HEK293 (cell line): Measurements from ENCODE around the gene B3GNT8.

Experiments used
- CTCF ChIA-PET: fragments of 350-600 bp; formaldehyde crosslinking; extraction: SDS; loops from one replicate; lab custom pipeline; 2021; ENCODE audit warnings: antibody characterized with exemption; lab: Yijun Ruan, JAX
- POLR2A ChIA-PET: fragments of 300-600 bp; formaldehyde crosslinking; extraction: SDS; loops from one replicate; lab custom pipeline; 2020; ENCODE audit warnings: antibody characterized with exemption, inconsistent platforms; lab: Yijun Ruan, JAX
- H3K27ac ChIP-seq: fragments of 200-500 bp; sonication (Bioruptor generic); 2 replicates; pipeline ENCODE4 v1.5.1; 2014; ENCODE audit warnings: low read depth, low read length, control low read depth, inconsistent platforms; ENCODE audit errors: extremely low read depth
- H3K36me3 ChIP-seq, 2 experiments: fragments of 200-500 bp in 1 of 2; sonication (Bioruptor generic) in 1 of 2; 1 replicate in 1 of 2; 2 replicates in 1 of 2; pipeline ENCODE4 v1.5.1; 2014 to 2017; ENCODE audit warnings: inconsistent platforms in 2 of 2, low read length in 2 of 2; ENCODE audit not compliant: control insufficient read depth in 2 of 2, insufficient read depth in 1 of 2
- H3K4me1 ChIP-seq: fragments of 200-500 bp; sonication (Bioruptor generic); 2 replicates; pipeline ENCODE4 v1.5.1; 2014; ENCODE audit warnings: mild to moderate bottlenecking, low read length, inconsistent platforms; ENCODE audit not compliant: control insufficient read depth, insufficient read depth
- H3K4me3 ChIP-seq: 2 replicates; pipeline ENCODE4 v1.5.1; 2011; ENCODE audit warnings: low read depth, mild to moderate bottlenecking, control low read depth, low read length, moderate library complexity
- H3K9me3 ChIP-seq: fragments of 200-500 bp; sonication (Bioruptor generic); 2 replicates; pipeline ENCODE4 v1.5.1; 2014; ENCODE audit warnings: low read depth, low read length, inconsistent platforms; ENCODE audit not compliant: control insufficient read depth, insufficient read depth
- OSR2 ChIP-seq: fragments of 450-650 bp; formaldehyde crosslinking; IDR thresholded peaks from 2 replicates; pipeline ENCODE4 v1.5.1; 2016; ENCODE audit warnings: missing biosample characterization, missing genetic modification characterization
- PRDM1 ChIP-seq: fragments of 450-650 bp; formaldehyde crosslinking; IDR thresholded peaks from 2 replicates; pipeline ENCODE4; 2016; ENCODE audit warnings: missing biosample characterization, missing genetic modification characterization
- TCF7L2 ChIP-seq: IDR thresholded peaks from 2 replicates; pipeline ENCODE4 v1.6.1; 2011; ENCODE audit warnings: low read depth, mild to moderate bottlenecking, inconsistent platforms, low read length, moderate library complexity, borderline replicate concordance
- ZBTB1 ChIP-seq: fragments of 450-650 bp; formaldehyde crosslinking; IDR thresholded peaks from 2 replicates; pipeline ENCODE4 v1.5.1; 2016; ENCODE audit warnings: missing biosample characterization, missing genetic modification characterization
- ZEB2 ChIP-seq: fragments of 450-650 bp; formaldehyde crosslinking; IDR thresholded peaks from 2 replicates; pipeline ENCODE4 v1.5.1; 2016; ENCODE audit warnings: missing biosample characterization, missing genetic modification characterization
- ZFP3 ChIP-seq: fragments of 450-650 bp; formaldehyde crosslinking; IDR thresholded peaks from 2 replicates; pipeline ENCODE4 v1.5.1; 2016; ENCODE audit warnings: low read depth, missing biosample characterization, missing genetic modification characterization
- ZIC2 ChIP-seq: fragments of 450-650 bp; formaldehyde crosslinking; IDR thresholded peaks from 2 replicates; pipeline ENCODE4 v1.5.1; 2016; ENCODE audit warnings: missing biosample characterization, missing genetic modification characterization
- ZNF24 ChIP-seq: fragments of 450-650 bp; formaldehyde crosslinking; IDR thresholded peaks from 2 replicates; pipeline ENCODE4 v1.5.1; 2016; ENCODE audit warnings: missing biosample characterization, missing genetic modification characterization
- ZNF354C ChIP-seq: fragments of 450-650 bp; formaldehyde crosslinking; IDR thresholded peaks from 2 replicates; pipeline ENCODE4 v1.5.1; 2016; ENCODE audit warnings: missing biosample characterization, missing genetic modification characterization, low read depth, borderline replicate concordance
- ZNF366 ChIP-seq: fragments of 450-650 bp; formaldehyde crosslinking; conservative IDR thresholded peaks from 2 replicates; pipeline ENCODE4 v1.5.1; 2016; ENCODE audit warnings: missing biosample characterization, missing genetic modification characterization
- ZNF394 ChIP-seq: fragments of 450-650 bp; formaldehyde crosslinking; IDR thresholded peaks from 2 replicates; pipeline ENCODE4 v1.5.1; 2016; ENCODE audit warnings: missing biosample characterization, missing genetic modification characterization, mild to moderate bottlenecking, moderate library complexity, borderline replicate concordance
- ZNF404 ChIP-seq: fragments of 450-650 bp; formaldehyde crosslinking; IDR thresholded peaks from 2 replicates; pipeline ENCODE4 v1.5.1; 2017; ENCODE audit warnings: missing biosample characterization, missing genetic modification characterization
- ZNF433 ChIP-seq: fragments of 450-650 bp; formaldehyde crosslinking; IDR thresholded peaks from 2 replicates; pipeline ENCODE4 v1.5.1; 2016; ENCODE audit warnings: missing biosample characterization, missing genetic modification characterization, low read depth
- ZNF558 ChIP-seq: fragments of 450-650 bp; formaldehyde crosslinking; IDR thresholded peaks from 2 replicates; pipeline ENCODE4 v1.5.1; 2016; ENCODE audit warnings: missing biosample characterization, missing genetic modification characterization
- ZNF571 ChIP-seq: fragments of 450-650 bp; formaldehyde crosslinking; IDR thresholded peaks from 2 replicates; pipeline ENCODE4 v1.5.0; 2017; ENCODE audit warnings: missing biosample characterization, missing genetic modification characterization
- ZNF596 ChIP-seq: fragments of 450-650 bp; IDR thresholded peaks from 2 replicates; pipeline ENCODE4 v1.5.0; 2018; ENCODE audit warnings: missing biosample characterization, mild to moderate bottlenecking, missing genetic modification characterization, moderate library complexity
- ZNF660 ChIP-seq: fragments of 450-650 bp; IDR thresholded peaks from 2 replicates; pipeline ENCODE4 v1.5.1; 2018; ENCODE audit warnings: missing biosample characterization, mild to moderate bottlenecking, missing genetic modification characterization
- ZNF776 ChIP-seq: fragments of 450-650 bp; formaldehyde crosslinking; IDR thresholded peaks from 2 replicates; pipeline ENCODE4 v1.5.0; 2017; ENCODE audit warnings: missing biosample characterization, missing genetic modification characterization, borderline replicate concordance
- ZNF785 ChIP-seq: fragments of 450-650 bp; formaldehyde crosslinking; IDR thresholded peaks from 2 replicates; pipeline ENCODE4 v1.5.1; 2016; ENCODE audit warnings: missing biosample characterization, missing genetic modification characterization
- ZNF792 ChIP-seq: fragments of 450-650 bp; formaldehyde crosslinking; IDR thresholded peaks from 2 replicates; pipeline ENCODE4 v1.5.1; 2016; ENCODE audit warnings: missing biosample characterization, missing genetic modification characterization
- TF ChIP-seq, protein P1 (sequence below): fragments of 450-650 bp; formaldehyde crosslinking; IDR thresholded peaks from 2 replicates; pipeline ENCODE4 v1.5.1; 2016; ENCODE audit warnings: missing biosample characterization, missing genetic modification characterization
- TF ChIP-seq, protein P2 (sequence below): fragments of 450-650 bp; formaldehyde crosslinking; IDR thresholded peaks from 2 replicates; pipeline ENCODE4; 2016; ENCODE audit warnings: missing biosample characterization, missing genetic modification characterization
- TF ChIP-seq, protein P3 (sequence below): fragments of 450-650 bp; IDR thresholded peaks from 2 replicates; pipeline ENCODE4 v1.5.1; 2018; ENCODE audit warnings: missing biosample characterization, missing genetic modification characterization
- TF ChIP-seq, protein P4 (sequence below): fragments of 450-650 bp; formaldehyde crosslinking; IDR thresholded peaks from 2 replicates; pipeline ENCODE4 v1.5.1; 2016; ENCODE audit warnings: missing biosample characterization, missing genetic modification characterization
- TF ChIP-seq, protein P5 (sequence below): fragments of 450-650 bp; formaldehyde crosslinking; IDR thresholded peaks from 2 replicates; pipeline ENCODE4 v1.5.1; 2017; ENCODE audit warnings: missing biosample characterization, missing genetic modification characterization

Gene B3GNT8

DNA sequence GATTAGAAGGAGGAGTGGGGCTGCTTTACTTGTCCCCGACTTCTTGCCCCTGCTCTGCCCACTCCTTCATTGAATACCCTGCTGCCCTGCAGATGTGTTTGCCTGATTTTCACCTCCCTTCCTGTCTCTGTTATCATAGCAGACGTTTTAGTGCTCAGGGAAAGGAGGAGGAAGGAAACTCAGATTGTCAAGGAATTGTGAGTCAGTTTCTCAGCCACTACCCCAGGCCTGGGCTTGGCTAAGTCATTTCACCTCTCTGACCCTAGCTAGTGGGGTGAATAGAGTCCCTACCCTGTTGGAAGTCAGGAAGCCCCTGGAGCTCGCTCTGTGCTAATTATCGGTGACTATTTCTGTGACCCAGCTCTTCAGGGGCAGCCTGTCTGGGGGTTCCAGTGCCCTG is 25.7 kb downstream of the B3GNT8 start:
- no peak overlapping the region for H3K27ac ChIP-seq
- H3K36me3 ChIP-seq, result no peaks in the 10 kb centered on the region
- H3K4me1 ChIP-seq, result peaks cover 10% of the 10 kb centered on the region; the same call in 1 of the 2 replicates
- TF ChIP-seq ZNF596 (tag by site-specific recombination), result no peak
- no peak for TF ChIP-seq ZNF785 (tag by site-specific recombination)
- TF ChIP-seq, protein P1, sequence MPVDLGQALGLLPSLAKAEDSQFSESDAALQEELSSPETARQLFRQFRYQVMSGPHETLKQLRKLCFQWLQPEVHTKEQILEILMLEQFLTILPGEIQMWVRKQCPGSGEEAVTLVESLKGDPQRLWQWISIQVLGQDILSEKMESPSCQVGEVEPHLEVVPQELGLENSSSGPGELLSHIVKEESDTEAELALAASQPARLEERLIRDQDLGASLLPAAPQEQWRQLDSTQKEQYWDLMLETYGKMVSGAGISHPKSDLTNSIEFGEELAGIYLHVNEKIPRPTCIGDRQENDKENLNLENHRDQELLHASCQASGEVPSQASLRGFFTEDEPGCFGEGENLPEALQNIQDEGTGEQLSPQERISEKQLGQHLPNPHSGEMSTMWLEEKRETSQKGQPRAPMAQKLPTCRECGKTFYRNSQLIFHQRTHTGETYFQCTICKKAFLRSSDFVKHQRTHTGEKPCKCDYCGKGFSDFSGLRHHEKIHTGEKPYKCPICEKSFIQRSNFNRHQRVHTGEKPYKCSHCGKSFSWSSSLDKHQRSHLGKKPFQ (tag by site-specific recombination), result no peak
- TF ChIP-seq, all 188 proteins: peak for 0
- ChIA-PET CTCF (no interaction called here), POLR2A (interaction anchor here (1.6 kb wide), 1 partner anchor 8 kb away, joined by 3 read pairs; no protein-coding TSS in a partner anchor)
- Histone ChIP-seq H3K4me3 (no peak overlapping the region), H3K9me3 (no peaks in the 10 kb centered on the region)

DNA sequence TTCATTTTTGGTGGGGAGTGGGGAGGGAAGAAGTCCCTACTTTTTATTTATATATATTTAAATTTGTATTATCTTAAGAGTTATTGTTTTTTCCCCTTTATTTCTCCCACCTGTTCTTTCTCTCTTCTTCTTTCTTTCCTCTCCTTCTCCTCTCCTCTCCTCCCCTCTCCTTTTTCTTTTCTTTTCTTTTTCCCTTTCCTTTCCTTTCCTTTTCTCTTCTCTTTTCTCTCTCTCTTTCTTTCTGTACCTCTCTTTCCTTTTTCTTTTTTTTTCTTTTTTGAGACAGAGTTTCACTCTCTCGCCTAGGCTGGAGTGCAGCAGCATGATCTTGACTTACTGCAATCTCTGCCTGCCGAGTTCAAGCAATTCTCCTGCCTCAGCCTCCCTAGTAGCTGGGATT is 27.6 kb downstream of the B3GNT8 start:
- H3K4me3 ChIP-seq, result no peak overlapping the region
- no peak for TF ChIP-seq ZFP3
- TF ChIP-seq OSR2, result no peak
- TF ChIP-seq, protein P2, sequence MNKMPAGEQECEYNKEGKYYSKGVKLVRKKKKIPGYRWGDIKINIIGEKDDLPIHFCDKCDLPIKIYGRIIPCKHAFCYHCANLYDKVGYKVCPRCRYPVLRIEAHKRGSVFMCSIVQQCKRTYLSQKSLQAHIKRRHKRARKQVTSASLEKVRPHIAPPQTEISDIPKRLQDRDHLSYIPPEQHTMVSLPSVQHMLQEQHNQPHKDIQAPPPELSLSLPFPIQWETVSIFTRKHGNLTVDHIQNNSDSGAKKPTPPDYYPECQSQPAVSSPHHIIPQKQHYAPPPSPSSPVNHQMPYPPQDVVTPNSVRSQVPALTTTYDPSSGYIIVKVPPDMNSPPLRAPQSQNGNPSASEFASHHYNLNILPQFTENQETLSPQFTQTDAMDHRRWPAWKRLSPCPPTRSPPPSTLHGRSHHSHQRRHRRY (tag by site-specific recombination), result no peak
- TF ChIP-seq ZNF571 (tag by site-specific recombination), result 0 out of 2 replicates have a peak, but pooled peaks have one; percentile 32
- TF ChIP-seq ZNF776 (tag by site-specific recombination), result no peak
- TF ChIP-seq ZBTB1 (tag by site-specific recombination), result no peak
- no peak for TF ChIP-seq ZNF660
- TF ChIP-seq ZNF404, result no peak
- TF ChIP-seq ZNF394 (tag by site-specific recombination), result no peak
- peak; percentile 58 for TF ChIP-seq ZNF366 (tag by site-specific recombination)
- TF ChIP-seq PRDM1, result peak; percentile 98
- TF ChIP-seq ZEB2 (tag by site-specific recombination), result no peak
- TF ChIP-seq, all 188 proteins: peak for 3
- no peaks in the 10 kb centered on the region for H3K9me3 ChIP-seq
- ChIA-PET POLR2A (interaction anchor here (1.4 to 1.6 kb wide), 2 partner anchors 9 to 40 kb away, joined by 3 to 8 read pairs; partner anchors contain the start of gene DMAC2), CTCF (interaction anchor here (1.0 to 1.6 kb wide), 3 partner anchors 9 to 164 kb away, joined by 3 to 9 read pairs (median 4); no protein-coding TSS in a partner anchor)
- H3K4me1 ChIP-seq, result peaks cover 11% of the 10 kb centered on the region; the same call in 1 of the 2 replicates
- no peak overlapping the region for H3K27ac ChIP-seq
- H3K36me3 ChIP-seq, result no peaks in the 10 kb centered on the region

DNA sequence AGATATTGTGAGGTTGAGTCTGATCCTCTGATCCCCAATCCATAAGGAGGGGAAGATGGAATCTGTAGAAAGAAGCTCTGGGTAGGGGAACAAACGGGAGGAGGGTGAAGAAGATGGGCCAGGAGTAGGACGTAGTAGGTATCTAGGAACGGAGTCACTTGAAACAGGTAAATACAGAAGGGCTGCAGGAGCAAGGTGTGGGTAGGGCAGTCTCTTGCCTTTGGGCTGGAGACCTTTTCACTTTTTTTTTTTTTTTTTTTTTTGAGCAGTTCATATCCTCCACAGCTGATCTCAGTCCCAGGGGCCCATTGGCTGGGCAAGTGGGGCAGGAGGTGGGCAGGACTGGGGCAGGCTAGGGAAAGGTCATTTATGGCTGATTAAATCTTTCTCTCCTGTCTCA is 28.1 kb downstream of the B3GNT8 start:
- Histone ChIP-seq H3K36me3 (peaks cover 0 to 3% of the 10 kb centered on the region in 2 experiments; a peak in 1 of 3 replicates), H3K4me1 (peaks cover 11% of the 10 kb centered on the region; the same call in 1 of the 2 replicates), H3K4me3 (no peak overlapping the region), H3K9me3 (no peaks in the 10 kb centered on the region), H3K27ac (no peak overlapping the region)
- ChIA-PET CTCF (interaction anchor here (0.6 to 1.6 kb wide), 6 partner anchors 9 to 243 kb away, joined by 3 to 9 read pairs (median 4); no protein-coding TSS in a partner anchor), POLR2A (interaction anchor here (0.7 to 1.9 kb wide), 4 partner anchors 9 to 66 kb away, joined by 3 to 8 read pairs (median 7); partner anchors contain the start of genes B9D2 and DMAC2)
- TF ChIP-seq TCF7L2, result no peak
- no peak for TF ChIP-seq ZIC2
- TF ChIP-seq ZNF354C (tag by site-specific recombination), result no peak
- TF ChIP-seq, protein P3, sequence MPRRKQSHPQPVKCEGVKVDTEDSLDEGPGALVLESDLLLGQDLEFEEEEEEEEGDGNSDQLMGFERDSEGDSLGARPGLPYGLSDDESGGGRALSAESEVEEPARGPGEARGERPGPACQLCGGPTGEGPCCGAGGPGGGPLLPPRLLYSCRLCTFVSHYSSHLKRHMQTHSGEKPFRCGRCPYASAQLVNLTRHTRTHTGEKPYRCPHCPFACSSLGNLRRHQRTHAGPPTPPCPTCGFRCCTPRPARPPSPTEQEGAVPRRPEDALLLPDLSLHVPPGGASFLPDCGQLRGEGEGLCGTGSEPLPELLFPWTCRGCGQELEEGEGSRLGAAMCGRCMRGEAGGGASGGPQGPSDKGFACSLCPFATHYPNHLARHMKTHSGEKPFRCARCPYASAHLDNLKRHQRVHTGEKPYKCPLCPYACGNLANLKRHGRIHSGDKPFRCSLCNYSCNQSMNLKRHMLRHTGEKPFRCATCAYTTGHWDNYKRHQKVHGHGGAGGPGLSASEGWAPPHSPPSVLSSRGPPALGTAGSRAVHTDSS (tag by site-specific recombination), result no peak
- no peak for TF ChIP-seq ZNF24 (tag by site-specific recombination)
- TF ChIP-seq, protein P4, sequence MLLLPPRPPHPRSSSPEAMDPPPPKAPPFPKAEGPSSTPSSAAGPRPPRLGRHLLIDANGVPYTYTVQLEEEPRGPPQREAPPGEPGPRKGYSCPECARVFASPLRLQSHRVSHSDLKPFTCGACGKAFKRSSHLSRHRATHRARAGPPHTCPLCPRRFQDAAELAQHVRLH (tag by site-specific recombination), result no peak
- TF ChIP-seq, protein P5, sequence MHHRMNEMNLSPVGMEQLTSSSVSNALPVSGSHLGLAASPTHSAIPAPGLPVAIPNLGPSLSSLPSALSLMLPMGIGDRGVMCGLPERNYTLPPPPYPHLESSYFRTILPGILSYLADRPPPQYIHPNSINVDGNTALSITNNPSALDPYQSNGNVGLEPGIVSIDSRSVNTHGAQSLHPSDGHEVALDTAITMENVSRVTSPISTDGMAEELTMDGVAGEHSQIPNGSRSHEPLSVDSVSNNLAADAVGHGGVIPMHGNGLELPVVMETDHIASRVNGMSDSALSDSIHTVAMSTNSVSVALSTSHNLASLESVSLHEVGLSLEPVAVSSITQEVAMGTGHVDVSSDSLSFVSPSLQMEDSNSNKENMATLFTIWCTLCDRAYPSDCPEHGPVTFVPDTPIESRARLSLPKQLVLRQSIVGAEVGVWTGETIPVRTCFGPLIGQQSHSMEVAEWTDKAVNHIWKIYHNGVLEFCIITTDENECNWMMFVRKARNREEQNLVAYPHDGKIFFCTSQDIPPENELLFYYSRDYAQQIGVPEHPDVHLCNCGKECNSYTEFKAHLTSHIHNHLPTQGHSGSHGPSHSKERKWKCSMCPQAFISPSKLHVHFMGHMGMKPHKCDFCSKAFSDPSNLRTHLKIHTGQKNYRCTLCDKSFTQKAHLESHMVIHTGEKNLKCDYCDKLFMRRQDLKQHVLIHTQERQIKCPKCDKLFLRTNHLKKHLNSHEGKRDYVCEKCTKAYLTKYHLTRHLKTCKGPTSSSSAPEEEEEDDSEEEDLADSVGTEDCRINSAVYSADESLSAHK (tag by site-specific recombination), result peak; percentile 66
- TF ChIP-seq ZNF792 (tag by site-specific recombination), result no peak
- TF ChIP-seq ZNF558, result no peak
- no peak for TF ChIP-seq ZNF433 (tag by site-specific recombination)
